Measurements from ENCODE around the gene FNBP1L. TPM values are rescaled to one million over a fixed set of nuclear protein-coding genes. Genes with fewer than 3 reads are reported as not detected.

The FNBP1L gene
- total and polyA plus RNA-seq, 2 donors from 2014 or later: 32.7 to 57.3 TPM

DNA sequence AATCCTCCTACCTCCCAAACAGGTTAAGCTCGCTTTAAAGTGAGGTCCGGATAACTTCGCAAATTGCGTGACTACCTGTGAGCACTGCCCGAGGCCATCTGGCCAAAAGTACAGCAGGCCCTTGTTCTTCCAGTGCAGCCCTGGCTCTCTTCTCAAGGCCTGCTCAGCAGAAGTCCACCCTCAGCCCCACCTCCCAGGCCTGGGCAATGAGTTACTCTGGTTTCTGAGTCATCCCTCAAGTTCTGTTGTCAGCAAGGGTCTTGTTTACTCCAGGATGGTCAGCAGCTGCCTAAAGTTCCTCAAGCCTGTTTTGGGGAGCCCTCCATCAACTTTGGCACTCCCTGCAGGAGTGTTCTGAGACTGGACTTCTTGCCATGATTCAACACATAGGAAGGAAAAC is 132.0 kb downstream of the FNBP1L start:
- Histone ChIP-seq H3K27me3 (ENCODE audit: control insufficient read depth, insufficient read depth, low read length) (no peaks in the 10 kb centered on the region), H3K36me3 (ENCODE audit: control insufficient read depth in 2 of 3, insufficient read depth in 3 of 3, low read length in 3 of 3) (peaks cover 0 to 29% (median 7%) of the 10 kb centered on the region in 3 donors), H3K9ac (ENCODE audit: low read length in 3 of 3) (peak overlapping the region in 1 of 3 donors; percentile 48), H3K9me3 (ENCODE audit: control insufficient read depth in 2 of 3, insufficient read depth in 1 of 3, low read length in 3 of 3) (no peaks in the 10 kb centered on the region), H3K4me3 (ENCODE audit: low read length in 3 of 3) (no peak overlapping the region), H3K27ac (ENCODE audit: low read depth in 2 of 2, low read length in 2 of 2) (peak overlapping the region; percentile 59 to 71), H3K4me1 (ENCODE audit: control insufficient read depth in 2 of 3, insufficient read depth in 2 of 3, low read depth in 1 of 3, low read length in 3 of 3) (peaks cover 0 to 50% (median 34%) of the 10 kb centered on the region in 3 donors)
- TF ChIP-seq, protein P1, sequence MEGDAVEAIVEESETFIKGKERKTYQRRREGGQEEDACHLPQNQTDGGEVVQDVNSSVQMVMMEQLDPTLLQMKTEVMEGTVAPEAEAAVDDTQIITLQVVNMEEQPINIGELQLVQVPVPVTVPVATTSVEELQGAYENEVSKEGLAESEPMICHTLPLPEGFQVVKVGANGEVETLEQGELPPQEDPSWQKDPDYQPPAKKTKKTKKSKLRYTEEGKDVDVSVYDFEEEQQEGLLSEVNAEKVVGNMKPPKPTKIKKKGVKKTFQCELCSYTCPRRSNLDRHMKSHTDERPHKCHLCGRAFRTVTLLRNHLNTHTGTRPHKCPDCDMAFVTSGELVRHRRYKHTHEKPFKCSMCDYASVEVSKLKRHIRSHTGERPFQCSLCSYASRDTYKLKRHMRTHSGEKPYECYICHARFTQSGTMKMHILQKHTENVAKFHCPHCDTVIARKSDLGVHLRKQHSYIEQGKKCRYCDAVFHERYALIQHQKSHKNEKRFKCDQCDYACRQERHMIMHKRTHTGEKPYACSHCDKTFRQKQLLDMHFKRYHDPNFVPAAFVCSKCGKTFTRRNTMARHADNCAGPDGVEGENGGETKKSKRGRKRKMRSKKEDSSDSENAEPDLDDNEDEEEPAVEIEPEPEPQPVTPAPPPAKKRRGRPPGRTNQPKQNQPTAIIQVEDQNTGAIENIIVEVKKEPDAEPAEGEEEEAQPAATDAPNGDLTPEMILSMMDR (IDR thresholded peaks at IDR 0.05; ENCODE audit: borderline replicate concordance, extremely low read depth, insufficient read depth): no peak
- no peak for FAIRE-seq
- intact Hi-C loops (cut with DNase I): no loop called here
- peak in 2 of 5 donors; percentile 21 to 89 for DNase-seq

DNA sequence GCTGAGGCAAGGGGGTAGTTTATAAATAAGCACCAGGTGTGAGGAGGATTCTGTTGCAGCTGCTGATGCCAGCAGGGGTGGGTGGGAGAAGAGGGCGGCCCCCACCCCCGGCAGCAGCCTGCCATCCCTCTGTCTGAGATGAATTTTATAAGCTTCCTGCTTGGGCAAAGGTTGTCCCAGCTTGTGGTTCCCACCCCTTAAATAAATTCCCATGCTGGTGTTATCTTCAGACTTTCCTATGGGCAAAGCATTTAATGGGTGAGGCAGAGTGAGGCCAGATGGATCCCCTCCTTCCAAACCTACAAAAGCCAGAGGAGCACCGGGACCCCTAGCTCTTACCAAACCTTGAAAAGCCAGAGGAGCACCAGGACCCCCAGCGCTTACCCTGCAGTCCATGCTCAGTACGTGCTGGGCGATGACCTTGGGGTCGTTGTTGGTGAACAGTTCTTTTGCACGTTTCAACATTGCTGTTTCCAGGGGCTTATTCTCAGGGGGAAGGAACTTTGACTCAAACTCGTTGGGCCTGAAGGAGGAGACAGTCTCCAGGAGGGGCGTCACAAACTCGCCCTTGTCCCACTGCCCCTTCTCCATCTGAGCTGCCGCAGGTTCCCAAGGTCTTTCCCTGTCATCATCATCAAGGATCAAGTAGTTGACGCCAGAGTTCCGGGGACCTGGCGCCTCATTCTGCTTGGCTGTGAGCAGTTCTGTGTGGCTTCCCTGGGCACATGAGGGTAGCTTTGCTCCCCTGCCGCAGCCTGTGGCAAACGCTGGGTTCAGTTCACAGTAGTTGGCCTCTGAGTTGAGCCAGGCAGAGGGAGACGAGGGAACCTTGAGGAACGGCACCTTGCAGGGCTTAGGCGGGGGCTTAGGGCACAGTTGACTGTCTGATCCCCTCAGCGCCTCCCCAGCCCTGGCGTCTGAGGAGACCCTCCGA is 134.3 kb downstream of the FNBP1L start:
- Histone ChIP-seq H3K27me3 (ENCODE audit: control insufficient read depth, insufficient read depth, low read length) (no peaks in the 10 kb centered on the region), H3K9ac (ENCODE audit: low read length in 3 of 3) (no peak overlapping the region), H3K9me3 (ENCODE audit: control insufficient read depth in 2 of 3, insufficient read depth in 1 of 3, low read length in 3 of 3) (no peaks in the 10 kb centered on the region), H3K27ac (ENCODE audit: low read depth in 2 of 2, low read length in 2 of 2) (peak overlapping the region; percentile 60 to 61), H3K4me1 (ENCODE audit: control insufficient read depth in 2 of 3, insufficient read depth in 2 of 3, low read depth in 1 of 3, low read length in 3 of 3) (peaks cover 6 to 55% (median 39%) of the 10 kb centered on the region in 3 donors), H3K36me3 (ENCODE audit: control insufficient read depth in 2 of 3, insufficient read depth in 3 of 3, low read length in 3 of 3) (peaks cover 0 to 11% (median 2%) of the 10 kb centered on the region in 3 donors), H3K4me3 (ENCODE audit: low read length in 3 of 3) (no peak overlapping the region)
- intact Hi-C loops (cut with DNase I): no loop called here
- peak in 2 of 5 donors; percentile 25 to 54 for DNase-seq
- FAIRE-seq: no peak
- TF ChIP-seq, protein P1 (IDR thresholded peaks at IDR 0.05; ENCODE audit: borderline replicate concordance, extremely low read depth, insufficient read depth): no peak

DNA sequence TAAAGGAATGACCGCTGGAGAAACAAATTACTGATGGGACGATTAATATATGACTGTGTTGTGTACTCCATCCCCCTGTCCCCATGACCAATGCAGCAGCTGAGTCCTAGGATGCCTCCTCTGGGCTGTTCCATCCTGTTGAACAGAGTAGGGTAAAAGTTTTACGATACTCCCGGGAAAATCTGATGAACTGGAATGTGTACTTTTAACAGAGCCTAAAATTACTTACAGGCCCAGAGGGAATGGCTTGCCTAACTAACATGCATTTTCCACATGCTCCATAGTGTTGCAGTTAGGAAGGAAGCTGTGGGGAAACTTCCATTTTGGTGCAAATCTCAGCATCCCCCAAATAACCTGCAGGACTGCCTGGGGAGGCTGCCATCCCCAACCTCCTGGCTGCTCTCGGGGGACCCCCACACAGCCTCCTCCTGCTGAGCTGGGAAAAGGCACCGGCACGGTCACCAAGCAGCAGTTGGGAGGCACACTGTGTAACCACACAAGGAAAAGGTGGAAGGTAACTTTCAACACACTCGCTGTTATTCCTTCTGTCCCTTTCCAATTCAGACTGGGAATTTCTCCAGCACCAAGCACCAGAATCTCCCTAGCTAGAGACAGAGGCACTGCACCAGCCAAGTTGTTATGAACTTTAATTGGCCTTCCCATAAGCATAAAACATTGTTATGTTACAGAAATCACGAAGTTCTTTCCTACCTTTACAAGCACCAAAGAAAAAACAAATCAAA is 136.5 kb downstream of the FNBP1L start:
- peaks cover 6 to 43% (median 30%) of the 10 kb centered on the region in 3 donors for H3K4me1 ChIP-seq (ENCODE audit: control insufficient read depth in 2 of 3, insufficient read depth in 2 of 3, low read depth in 1 of 3, low read length in 3 of 3)
- peak in 3 of 5 donors; percentile 23 to 82 (median 51) for DNase-seq

More for the DNA sequence above, 136.5 kb downstream of the FNBP1L start:
- peak overlapping the region in 2 of 3 donors; percentile 60 to 63 for H3K4me3 ChIP-seq (ENCODE audit: low read length in 3 of 3)
- no peak for FAIRE-seq
- H3K9me3 ChIP-seq (ENCODE audit: control insufficient read depth in 2 of 3, insufficient read depth in 1 of 3, low read length in 3 of 3): no peaks in the 10 kb centered on the region
- TF ChIP-seq, protein P1 (IDR thresholded peaks at IDR 0.05; ENCODE audit: borderline replicate concordance, extremely low read depth, insufficient read depth): no peak
- H3K9ac ChIP-seq (ENCODE audit: low read length in 3 of 3): peak overlapping the region; percentile 3 to 66 (median 18)
- H3K27me3 ChIP-seq (ENCODE audit: control insufficient read depth, insufficient read depth, low read length): no peaks in the 10 kb centered on the region
- peak overlapping the region; percentile 92 to 93 for H3K27ac ChIP-seq (ENCODE audit: low read depth in 2 of 2, low read length in 2 of 2)
- H3K36me3 ChIP-seq (ENCODE audit: control insufficient read depth in 2 of 3, insufficient read depth in 3 of 3, low read length in 3 of 3): peaks cover 0 to 27% (median 4%) of the 10 kb centered on the region in 3 donors
- intact Hi-C loops (cut with DNase I): no loop called here

Measured in kidney (tissue), 14 donors.